ENCODE data around the gene MAP1B. TPM values are rescaled to one million over a fixed set of nuclear protein-coding genes. Genes with fewer than 3 reads are reported as not detected.

Gene MAP1B
- total and polyA plus RNA-seq, 9 donors, result 23.5 to 55.0 (median 27.8) TPM

- no peak overlapping the region for H3K4me3 ChIP-seq (ENCODE audit: low read length)
- WGBS (ENCODE audit: insufficient coverage), result 14% methylated on average over 1 of the region's 5 CpGs
- no peak overlapping the region for H3K27ac ChIP-seq (ENCODE audit: low read length)
- no peaks in the 10 kb centered on the region for H3K27me3 ChIP-seq (ENCODE audit: control insufficient read depth, insufficient read depth, low read length)
- no peaks in the 10 kb centered on the region for H3K9me3 ChIP-seq (replicated peaks; ENCODE audit: control insufficient read depth, low read depth, low read length)
- H3K36me3 ChIP-seq (ENCODE audit: control insufficient read depth, insufficient read depth, low read length), result peaks cover 9% of the 10 kb centered on the region
- DNase-seq, result no peak
- H3K4me1 ChIP-seq (ENCODE audit: control insufficient read depth, insufficient read depth, low read length), result no peaks in the 10 kb centered on the region
Measured at GRCh38 chr5:72238712-72239445, 131.6 kb downstream of the MAP1B start.

DNA sequence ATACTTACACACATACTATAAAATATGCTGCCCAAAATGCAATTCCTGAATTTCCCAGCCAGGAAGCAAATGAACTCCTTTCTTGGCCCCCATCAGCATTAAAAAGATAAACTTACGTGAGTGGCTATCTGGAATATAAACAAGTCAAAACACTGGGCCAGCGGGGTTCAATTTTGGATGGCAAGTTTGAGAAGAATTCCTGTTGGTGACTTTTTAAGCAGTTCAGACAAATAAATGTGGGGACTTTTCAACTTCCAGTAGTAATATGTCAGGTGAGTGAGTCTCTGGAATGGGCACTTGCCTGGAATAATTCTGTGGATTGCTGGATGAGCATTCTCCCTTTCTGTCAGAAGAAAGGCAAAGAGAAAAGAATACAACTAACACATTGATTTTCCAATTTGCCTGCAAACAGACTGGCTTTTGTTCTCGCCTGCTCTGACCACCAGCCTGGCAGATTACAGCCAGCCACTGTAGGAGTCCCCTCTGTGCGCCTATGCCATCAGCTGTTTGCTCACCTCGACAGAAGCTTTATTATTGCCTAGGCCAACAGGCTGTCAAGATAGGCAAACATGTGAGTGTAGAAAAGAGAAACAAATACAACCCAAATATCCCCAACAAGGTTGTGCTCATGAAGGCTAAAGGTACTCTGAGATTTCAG lies 134.2 kb downstream of the MAP1B start:
- WGBS (ENCODE audit: insufficient coverage), result 100% methylated on average over 2 of the region's 5 CpGs
- H3K36me3 ChIP-seq (ENCODE audit: control insufficient read depth, insufficient read depth, low read length), result peaks cover 6% of the 10 kb centered on the region

GRCh38 chr5:72242796-72243475 lies 135.7 kb downstream of the MAP1B start:
- no peak overlapping the region for H3K4me3 ChIP-seq (ENCODE audit: low read length)
- DNase-seq, result no peak
- no peaks in the 10 kb centered on the region for H3K9me3 ChIP-seq (replicated peaks; ENCODE audit: control insufficient read depth, low read depth, low read length)
- H3K27ac ChIP-seq (ENCODE audit: low read length), result no peak overlapping the region
- 74% methylated on average over 4 of the region's 7 CpGs for WGBS (ENCODE audit: insufficient coverage)
- H3K4me1 ChIP-seq (ENCODE audit: control insufficient read depth, insufficient read depth, low read length), result peaks cover 3% of the 10 kb centered on the region
- no peaks in the 10 kb centered on the region for H3K27me3 ChIP-seq (ENCODE audit: control insufficient read depth, insufficient read depth, low read length)
- H3K36me3 ChIP-seq (ENCODE audit: control insufficient read depth, insufficient read depth, low read length), result no peaks in the 10 kb centered on the region

More for the DNA sequence above, 134.2 kb downstream of the MAP1B start:
- Histone ChIP-seq H3K4me1 (ENCODE audit: control insufficient read depth, insufficient read depth, low read length) (peaks cover 3% of the 10 kb centered on the region), H3K4me3 (ENCODE audit: low read length) (no peak overlapping the region), H3K27ac (ENCODE audit: low read length) (no peak overlapping the region), H3K9me3 (replicated peaks; ENCODE audit: control insufficient read depth, low read depth, low read length) (no peaks in the 10 kb centered on the region), H3K27me3 (ENCODE audit: control insufficient read depth, insufficient read depth, low read length) (no peaks in the 10 kb centered on the region)
- no peak for DNase-seq

GRCh38 chr5:72243706-72244105 lies 136.4 kb downstream of the MAP1B start:
- H3K27me3 ChIP-seq (ENCODE audit: control insufficient read depth, insufficient read depth, low read length), result no peaks in the 10 kb centered on the region
- H3K27ac ChIP-seq (ENCODE audit: low read length), result no peak overlapping the region
- no CpG with 5 or more reads among the region's 2 CpGs for WGBS (ENCODE audit: insufficient coverage)
- no peaks in the 10 kb centered on the region for H3K9me3 ChIP-seq (replicated peaks; ENCODE audit: control insufficient read depth, low read depth, low read length)
- no peaks in the 10 kb centered on the region for H3K36me3 ChIP-seq (ENCODE audit: control insufficient read depth, insufficient read depth, low read length)
- no peak for DNase-seq
- H3K4me1 ChIP-seq (ENCODE audit: control insufficient read depth, insufficient read depth, low read length), result peaks cover 8% of the 10 kb centered on the region
- no peak overlapping the region for H3K4me3 ChIP-seq (ENCODE audit: low read length)

DNA sequence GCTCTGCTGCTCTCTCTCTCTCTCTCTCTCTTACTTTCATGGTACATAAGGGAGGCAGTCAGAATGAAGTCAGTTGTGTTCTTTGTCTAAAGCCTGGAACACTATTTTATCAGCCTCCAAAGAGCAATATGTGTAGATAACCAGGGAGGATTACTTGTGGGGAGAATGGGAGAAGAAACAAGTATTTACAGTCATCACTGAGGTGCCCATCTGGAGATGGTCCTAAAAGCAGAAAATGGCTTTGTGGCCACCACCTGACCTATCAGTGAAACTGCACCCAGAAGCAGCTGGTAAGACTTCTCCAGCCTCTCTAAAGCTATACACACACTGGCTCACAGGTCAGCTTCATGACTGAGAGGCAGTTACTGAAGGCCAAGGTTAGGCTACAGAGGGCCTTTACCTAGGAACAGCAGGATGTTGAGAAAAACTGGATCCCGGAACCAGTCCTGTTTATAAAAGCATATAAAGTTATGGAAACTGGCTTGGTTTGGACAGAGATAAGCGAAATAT lies 137.6 kb downstream of the MAP1B start:
- Histone ChIP-seq H3K27me3 (ENCODE audit: control insufficient read depth, insufficient read depth, low read length) (no peaks in the 10 kb centered on the region), H3K36me3 (ENCODE audit: control insufficient read depth, insufficient read depth, low read length) (no peaks in the 10 kb centered on the region), H3K4me1 (ENCODE audit: control insufficient read depth, insufficient read depth, low read length) (peaks cover 8% of the 10 kb centered on the region), H3K27ac (ENCODE audit: low read length) (no peak overlapping the region), H3K9me3 (replicated peaks; ENCODE audit: control insufficient read depth, low read depth, low read length) (no peaks in the 10 kb centered on the region), H3K4me3 (ENCODE audit: low read length) (no peak overlapping the region)
- WGBS (ENCODE audit: insufficient coverage), result 78% methylated on average over 1 of the region's 2 CpGs
- DNase-seq, result peak; percentile 30

GRCh38 chr5:72245546-72245945 lies 138.3 kb downstream of the MAP1B start:
- Histone ChIP-seq H3K4me1 (ENCODE audit: control insufficient read depth, insufficient read depth, low read length) (peaks cover 8% of the 10 kb centered on the region), H3K36me3 (ENCODE audit: control insufficient read depth, insufficient read depth, low read length) (no peaks in the 10 kb centered on the region), H3K9me3 (replicated peaks; ENCODE audit: control insufficient read depth, low read depth, low read length) (no peaks in the 10 kb centered on the region), H3K27ac (ENCODE audit: low read length) (no peak overlapping the region), H3K27me3 (ENCODE audit: control insufficient read depth, insufficient read depth, low read length) (no peaks in the 10 kb centered on the region), H3K4me3 (ENCODE audit: low read length) (no peak overlapping the region)
- WGBS (ENCODE audit: insufficient coverage), result no CpG with 5 or more reads among the region's 1 CpG
- DNase-seq, result no peak

GRCh38 chr5:72245951-72246532 lies 138.8 kb downstream of the MAP1B start:
- no peaks in the 10 kb centered on the region for H3K27me3 ChIP-seq (ENCODE audit: control insufficient read depth, insufficient read depth, low read length)
- DNase-seq, result peak; percentile 53
- no peak overlapping the region for H3K4me3 ChIP-seq (ENCODE audit: low read length)
- H3K27ac ChIP-seq (ENCODE audit: low read length), result no peak overlapping the region
- H3K9me3 ChIP-seq (replicated peaks; ENCODE audit: control insufficient read depth, low read depth, low read length), result no peaks in the 10 kb centered on the region
- no CpG with 5 or more reads among the region's 3 CpGs for WGBS (ENCODE audit: insufficient coverage)
- H3K4me1 ChIP-seq (ENCODE audit: control insufficient read depth, insufficient read depth, low read length), result peaks cover 8% of the 10 kb centered on the region
- H3K36me3 ChIP-seq (ENCODE audit: control insufficient read depth, insufficient read depth, low read length), result no peaks in the 10 kb centered on the region

- 40% methylated on average over 1 of the region's 4 CpGs for WGBS (ENCODE audit: insufficient coverage)
- Histone ChIP-seq H3K9me3 (replicated peaks; ENCODE audit: control insufficient read depth, low read depth, low read length) (no peaks in the 10 kb centered on the region), H3K36me3 (ENCODE audit: control insufficient read depth, insufficient read depth, low read length) (no peaks in the 10 kb centered on the region), H3K27ac (ENCODE audit: low read length) (no peak overlapping the region), H3K4me3 (ENCODE audit: low read length) (no peak overlapping the region), H3K4me1 (ENCODE audit: control insufficient read depth, insufficient read depth, low read length) (peaks cover 8% of the 10 kb centered on the region), H3K27me3 (ENCODE audit: control insufficient read depth, insufficient read depth, low read length) (no peaks in the 10 kb centered on the region)
- DNase-seq, result peak; percentile 35
Measured at GRCh38 chr5:72246954-72247442, 139.7 kb downstream of the MAP1B start.

DNA sequence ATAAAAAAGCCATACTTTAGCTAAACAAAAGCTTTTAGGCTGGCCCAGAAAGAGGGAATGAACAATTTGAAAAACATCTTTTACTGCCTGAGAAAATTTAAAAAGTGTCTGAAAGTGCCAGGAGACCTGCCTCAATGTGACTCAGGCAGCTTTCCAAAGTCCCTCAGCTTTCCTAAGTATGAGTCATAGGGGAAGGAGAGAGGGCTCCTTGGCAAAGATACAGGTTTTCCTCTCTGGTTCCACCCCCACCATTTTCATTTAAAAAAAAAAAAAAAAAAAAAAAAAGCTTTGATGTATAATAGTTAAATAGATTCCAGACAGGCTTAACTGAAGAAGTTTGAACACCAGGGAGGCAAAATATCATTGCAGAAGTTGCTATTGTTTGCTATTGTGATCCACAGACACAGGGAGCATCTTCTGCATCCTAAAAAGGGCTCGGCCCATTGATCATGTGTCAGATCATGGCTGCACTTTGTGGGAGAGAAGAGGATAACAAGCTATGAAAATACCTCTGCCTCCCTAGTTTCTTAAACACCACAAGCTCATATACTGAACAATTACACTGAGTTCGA lies 141.2 kb downstream of the MAP1B start:
- no peak overlapping the region for H3K4me3 ChIP-seq (ENCODE audit: low read length)
- H3K27me3 ChIP-seq (ENCODE audit: control insufficient read depth, insufficient read depth, low read length), result no peaks in the 10 kb centered on the region
- no peaks in the 10 kb centered on the region for H3K9me3 ChIP-seq (replicated peaks; ENCODE audit: control insufficient read depth, low read depth, low read length)
- no CpG with 5 or more reads among the region's 2 CpGs for WGBS (ENCODE audit: insufficient coverage)
- no peaks in the 10 kb centered on the region for H3K36me3 ChIP-seq (ENCODE audit: control insufficient read depth, insufficient read depth, low read length)
- H3K4me1 ChIP-seq (ENCODE audit: control insufficient read depth, insufficient read depth, low read length), result peaks cover 8% of the 10 kb centered on the region
- DNase-seq, result peak; percentile 86
- H3K27ac ChIP-seq (ENCODE audit: low read length), result no peak overlapping the region
